Epithelial cell of prostate (primary cell): ENCODE measurements around the gene ST6GALNAC3.
"Not testable (repeated sequence)": the region's sequence is repeated elsewhere in the genome, so short reads cannot be mapped to it uniquely, and the experiment has no call there.

Experiments used
- DNase-seq: peaks from one replicate; pipeline ENCODE4 v3.0.0-alpha.2; 2011; ENCODE audit warnings: low read depth, low spot score
- H3K27ac ChIP-seq: fragments of 450-650 bp; 2 replicates; pipeline ENCODE4 v1.5.1; 2017; ENCODE audit warnings: mild to moderate bottlenecking

ST6GALNAC3 gene

GRCh38 chr1:76103034-76103433 is 28.5 kb downstream of the ST6GALNAC3 start:
- DNase-seq = no peak
- H3K27ac ChIP-seq = no peak overlapping the region

GRCh38 chr1:76105372-76105771 is 30.8 kb downstream of the ST6GALNAC3 start:
- H3K27ac ChIP-seq = no peak overlapping the region
- peak; percentile 24 for DNase-seq

GRCh38 chr1:76106251-76106650 is 31.7 kb downstream of the ST6GALNAC3 start:
- H3K27ac ChIP-seq = no peak overlapping the region

GRCh38 chr1:76106719-76107235 is 32.2 kb downstream of the ST6GALNAC3 start:
- H3K27ac ChIP-seq = no peak overlapping the region

More at GRCh38 chr1:76106251-76106650, 31.7 kb downstream of the ST6GALNAC3 start:
- DNase-seq = no peak

GRCh38 chr1:76109404-76109803 is 34.9 kb downstream of the ST6GALNAC3 start:
- no peak overlapping the region for H3K27ac ChIP-seq
- DNase-seq = no peak

More at GRCh38 chr1:76106719-76107235, 32.2 kb downstream of the ST6GALNAC3 start:
- no peak for DNase-seq

GRCh38 chr1:76109901-76110560 is 35.5 kb downstream of the ST6GALNAC3 start:
- DNase-seq = no peak
- H3K27ac ChIP-seq = no peak overlapping the region

- no peak overlapping the region for H3K27ac ChIP-seq
- DNase-seq = no peak
These were observed 36.1 kb downstream of the ST6GALNAC3 start for GRCh38 chr1:76110666-76111065.

- DNase-seq = not testable (repeated sequence)
These were observed 37.8 kb downstream of the ST6GALNAC3 start for GRCh38 chr1:76112321-76112720.

GRCh38 chr1:76113446-76113845 is 38.9 kb downstream of the ST6GALNAC3 start:
- DNase-seq = no peak
- H3K27ac ChIP-seq = no peak overlapping the region

More at GRCh38 chr1:76112321-76112720, 37.8 kb downstream of the ST6GALNAC3 start:
- H3K27ac ChIP-seq = not testable (repeated sequence)

- DNase-seq = no peak
- no peak overlapping the region for H3K27ac ChIP-seq
These were observed 40.6 kb downstream of the ST6GALNAC3 start for GRCh38 chr1:76115171-76115570.

GRCh38 chr1:76121850-76122249 is 47.3 kb downstream of the ST6GALNAC3 start:
- DNase-seq = no peak
- no peak overlapping the region for H3K27ac ChIP-seq

GRCh38 chr1:76122271-76122670 is 47.7 kb downstream of the ST6GALNAC3 start:
- no peak for DNase-seq
- no peak overlapping the region for H3K27ac ChIP-seq

- DNase-seq = not testable (repeated sequence)
These were observed 49.0 kb downstream of the ST6GALNAC3 start for GRCh38 chr1:76123411-76124064.

GRCh38 chr1:76124196-76124595 is 49.6 kb downstream of the ST6GALNAC3 start:
- H3K27ac ChIP-seq = no peak overlapping the region
- no peak for DNase-seq

More at GRCh38 chr1:76123411-76124064, 49.0 kb downstream of the ST6GALNAC3 start:
- H3K27ac ChIP-seq = not testable (repeated sequence)

- no peak overlapping the region for H3K27ac ChIP-seq
- no peak for DNase-seq
These were observed 51.1 kb downstream of the ST6GALNAC3 start for GRCh38 chr1:76125473-76126219.

- DNase-seq = no peak
- H3K27ac ChIP-seq = no peak overlapping the region
These were observed 53.5 kb downstream of the ST6GALNAC3 start for GRCh38 chr1:76128096-76128495.

GRCh38 chr1:76129731-76130130 is 55.2 kb downstream of the ST6GALNAC3 start:
- no peak for DNase-seq
- no peak overlapping the region for H3K27ac ChIP-seq

GRCh38 chr1:76130992-76131391 is 56.4 kb downstream of the ST6GALNAC3 start:
- H3K27ac ChIP-seq = no peak overlapping the region
- no peak for DNase-seq

- no peak overlapping the region for H3K27ac ChIP-seq
- no peak for DNase-seq
These were observed 59.4 kb downstream of the ST6GALNAC3 start for GRCh38 chr1:76133977-76134376.

- H3K27ac ChIP-seq = no peak overlapping the region
- DNase-seq = no peak
These were observed 61.3 kb downstream of the ST6GALNAC3 start for GRCh38 chr1:76135835-76136234.

- DNase-seq = no peak
- H3K27ac ChIP-seq = no peak overlapping the region
These were observed 62.3 kb downstream of the ST6GALNAC3 start for GRCh38 chr1:76136894-76137293.
